Gastrocnemius medialis (tissue), 4 donors: ENCODE data around the gene AXIN1.

Experiments
- CTCF ChIP-seq, 5 experiments: fragments of 450-650 bp in 3 of 5; fragments of 200-600 bp in 2 of 5; sonication (generic) in 2 of 5; IDR thresholded peaks in 4 of 5; conservative IDR thresholded peaks in 1 of 5; 1 replicate in 4 of 5; 2 replicates in 1 of 5; pipeline ENCODE4 v1.5.1; 2016 to 2019; ENCODE audit warnings: antibody characterized with exemption in 5 of 5, mild to moderate bottlenecking in 3 of 5, moderate library complexity in 3 of 5
- POLR2A ChIP-seq, 2 donors: fragments of 450-650 bp; IDR thresholded peaks; one replicate each; pipeline ENCODE4 v1.6.1; 2017; ENCODE audit warnings: antibody characterized with exemption in 2 of 2, mild to moderate bottlenecking in 2 of 2, moderate library complexity in 2 of 2

GRCh38 chr16:314351-314750 is 38.2 kb downstream of the AXIN1 start:
- TF ChIP-seq CTCF (IDR thresholded peaks at IDR 0.05 in 4 of 5, conservative IDR thresholded peaks at IDR 0.05 in 1 of 5) (no peak), POLR2A (IDR thresholded peaks at IDR 0.05) (no peak)
